D721Med (cell line): ENCODE data around the gene LAMTOR4.

Experiments used
- DNase-seq: peaks from one replicate; pipeline ENCODE4 v3.0.0; 2011; ENCODE audit warnings: low spot score; ENCODE audit not compliant: insufficient read length
- FAIRE-seq: peaks from 2 replicates; lab custom pipeline; 2011; peaks lifted over from hg19 to GRCh38; lab: Jason Lieb, UNC
- TF ChIP-seq, protein P1 (sequence below): IDR thresholded peaks from 2 replicates; pipeline ENCODE4 v1.5.1; 2012; ENCODE audit warnings: mild to moderate bottlenecking, control low read depth; ENCODE audit not compliant: insufficient read depth; ENCODE audit errors: missing control alignments

Gene LAMTOR4

DNA sequence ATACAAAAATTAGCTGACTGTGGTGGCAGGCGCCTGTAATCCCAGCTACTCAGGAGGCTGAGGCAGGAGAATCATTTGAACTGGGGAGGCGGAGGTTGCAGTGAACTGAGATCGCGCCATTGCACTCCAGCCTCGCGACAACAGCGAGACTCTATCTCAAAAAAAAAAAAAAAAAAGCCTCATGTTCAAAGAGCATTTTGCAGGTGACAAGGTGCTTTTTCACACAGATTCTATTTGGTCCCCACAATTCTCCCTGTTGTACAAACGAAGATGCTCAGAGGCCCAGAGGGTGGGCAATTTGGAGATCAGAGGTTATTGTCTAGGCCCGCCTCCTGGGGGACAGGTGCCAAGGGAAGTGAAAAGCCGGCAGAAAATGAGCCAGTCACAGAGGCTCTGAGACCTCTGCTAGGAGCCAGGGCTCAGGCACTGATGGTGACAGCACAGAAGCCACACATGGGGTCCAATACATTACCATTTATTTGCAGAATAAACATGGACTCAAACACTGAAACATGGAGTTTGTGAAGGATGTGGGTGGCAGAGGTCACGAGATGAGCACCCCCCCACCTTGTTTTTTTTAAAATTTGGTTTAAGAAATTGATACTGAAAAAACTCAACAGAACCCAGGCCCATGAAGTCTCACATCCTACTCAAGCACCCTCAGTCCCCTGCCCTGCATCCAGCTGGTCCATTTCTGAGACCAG is 20.6 kb downstream of the LAMTOR4 start:
- DNase-seq (no peak), FAIRE-seq (no peak)
- TF ChIP-seq, protein P1, sequence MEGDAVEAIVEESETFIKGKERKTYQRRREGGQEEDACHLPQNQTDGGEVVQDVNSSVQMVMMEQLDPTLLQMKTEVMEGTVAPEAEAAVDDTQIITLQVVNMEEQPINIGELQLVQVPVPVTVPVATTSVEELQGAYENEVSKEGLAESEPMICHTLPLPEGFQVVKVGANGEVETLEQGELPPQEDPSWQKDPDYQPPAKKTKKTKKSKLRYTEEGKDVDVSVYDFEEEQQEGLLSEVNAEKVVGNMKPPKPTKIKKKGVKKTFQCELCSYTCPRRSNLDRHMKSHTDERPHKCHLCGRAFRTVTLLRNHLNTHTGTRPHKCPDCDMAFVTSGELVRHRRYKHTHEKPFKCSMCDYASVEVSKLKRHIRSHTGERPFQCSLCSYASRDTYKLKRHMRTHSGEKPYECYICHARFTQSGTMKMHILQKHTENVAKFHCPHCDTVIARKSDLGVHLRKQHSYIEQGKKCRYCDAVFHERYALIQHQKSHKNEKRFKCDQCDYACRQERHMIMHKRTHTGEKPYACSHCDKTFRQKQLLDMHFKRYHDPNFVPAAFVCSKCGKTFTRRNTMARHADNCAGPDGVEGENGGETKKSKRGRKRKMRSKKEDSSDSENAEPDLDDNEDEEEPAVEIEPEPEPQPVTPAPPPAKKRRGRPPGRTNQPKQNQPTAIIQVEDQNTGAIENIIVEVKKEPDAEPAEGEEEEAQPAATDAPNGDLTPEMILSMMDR = no peak

DNA sequence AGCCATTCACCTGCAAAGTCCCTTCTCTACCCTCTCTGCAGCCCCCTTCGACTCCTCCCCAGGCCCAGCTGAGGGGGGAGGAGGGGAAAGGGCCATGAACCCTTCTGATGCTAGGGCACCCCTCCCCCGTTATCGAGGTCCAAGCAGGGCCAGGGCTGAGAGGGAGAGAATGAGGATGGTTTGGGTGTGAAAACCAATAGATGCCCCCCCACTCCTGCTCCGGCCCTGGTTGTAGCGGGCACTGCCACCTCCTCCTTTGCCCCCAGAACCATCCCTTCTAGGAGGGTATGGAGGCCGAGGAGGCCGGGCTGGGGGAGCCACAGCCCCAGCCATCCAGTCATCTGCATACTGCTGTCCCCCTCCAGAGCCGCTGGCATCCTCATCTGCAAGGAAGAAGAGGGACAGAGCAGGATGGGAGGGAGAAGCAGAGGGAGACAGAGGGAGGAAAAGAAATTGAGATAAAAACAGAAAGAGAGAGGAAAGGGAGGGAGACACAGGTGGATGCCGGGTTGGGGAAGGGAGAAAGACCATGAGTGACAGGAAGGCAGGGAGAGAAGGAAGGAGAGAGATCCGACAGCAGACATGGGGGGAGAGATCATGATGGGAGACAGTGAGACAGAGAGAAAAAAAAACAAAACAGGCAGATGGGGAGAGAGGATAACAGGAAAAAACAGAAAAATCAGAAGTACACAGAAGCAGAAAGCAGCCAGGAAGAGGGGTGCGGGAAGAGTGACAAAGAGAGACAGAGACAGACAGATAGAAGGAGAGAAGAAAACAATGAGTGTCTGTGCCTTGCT is 21.6 kb downstream of the LAMTOR4 start:
- TF ChIP-seq, protein P1 = no peak
- FAIRE-seq (no peak), DNase-seq (no peak)

DNA sequence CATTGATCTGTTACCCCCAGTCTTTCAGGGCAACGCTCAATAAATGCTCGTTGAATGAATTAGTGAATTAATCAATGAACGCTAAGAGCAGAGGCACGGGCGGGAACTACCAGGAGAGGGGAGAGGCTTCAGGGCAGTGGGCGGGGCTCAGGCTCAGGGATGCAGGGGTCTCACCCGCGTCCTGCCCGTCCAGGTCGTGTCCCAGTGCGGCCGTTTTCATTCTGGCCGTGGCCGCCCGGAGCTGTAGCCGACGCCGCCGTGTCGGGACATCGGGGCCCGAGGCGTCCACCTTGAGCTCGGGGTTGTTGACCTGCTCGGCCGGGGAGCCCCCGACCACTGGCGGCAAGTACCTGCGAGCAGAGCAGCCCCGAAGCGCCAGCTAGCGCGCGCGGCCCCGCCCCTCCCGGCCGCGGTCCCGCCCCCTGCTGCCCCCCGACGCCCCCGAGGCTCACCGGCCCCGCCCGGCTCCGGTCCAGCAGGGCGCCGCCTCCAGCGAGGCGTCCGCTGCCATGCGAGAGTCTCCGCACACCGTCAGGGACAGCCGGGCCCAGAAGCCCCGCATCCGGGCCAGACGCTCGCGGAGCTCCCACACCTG is 22.5 kb downstream of the LAMTOR4 start:
- TF ChIP-seq, protein P1 = no peak
- FAIRE-seq (no peak), DNase-seq (no peak)

DNA sequence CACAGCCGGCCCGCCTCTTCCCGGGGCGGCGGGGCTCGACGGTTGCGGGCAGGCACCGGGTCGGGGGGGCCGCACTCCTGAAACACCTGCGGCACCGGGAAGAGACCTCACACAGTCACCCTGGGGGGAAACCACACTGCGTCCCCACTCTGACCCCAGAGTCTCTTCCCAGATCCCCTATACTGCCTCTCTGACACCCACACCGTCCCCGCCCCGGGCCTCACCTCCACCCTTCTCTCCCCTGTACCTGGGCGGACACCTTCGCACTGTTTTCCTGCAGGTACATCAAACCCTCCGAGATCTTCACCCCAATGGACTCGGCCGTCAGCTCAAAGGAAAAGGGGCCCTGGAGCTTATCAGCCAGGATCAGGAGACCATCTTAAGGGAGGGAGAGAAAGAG is 23.1 kb downstream of the LAMTOR4 start:
- TF ChIP-seq, protein P1 = no peak
- FAIRE-seq (no peak), DNase-seq (no peak)

DNA sequence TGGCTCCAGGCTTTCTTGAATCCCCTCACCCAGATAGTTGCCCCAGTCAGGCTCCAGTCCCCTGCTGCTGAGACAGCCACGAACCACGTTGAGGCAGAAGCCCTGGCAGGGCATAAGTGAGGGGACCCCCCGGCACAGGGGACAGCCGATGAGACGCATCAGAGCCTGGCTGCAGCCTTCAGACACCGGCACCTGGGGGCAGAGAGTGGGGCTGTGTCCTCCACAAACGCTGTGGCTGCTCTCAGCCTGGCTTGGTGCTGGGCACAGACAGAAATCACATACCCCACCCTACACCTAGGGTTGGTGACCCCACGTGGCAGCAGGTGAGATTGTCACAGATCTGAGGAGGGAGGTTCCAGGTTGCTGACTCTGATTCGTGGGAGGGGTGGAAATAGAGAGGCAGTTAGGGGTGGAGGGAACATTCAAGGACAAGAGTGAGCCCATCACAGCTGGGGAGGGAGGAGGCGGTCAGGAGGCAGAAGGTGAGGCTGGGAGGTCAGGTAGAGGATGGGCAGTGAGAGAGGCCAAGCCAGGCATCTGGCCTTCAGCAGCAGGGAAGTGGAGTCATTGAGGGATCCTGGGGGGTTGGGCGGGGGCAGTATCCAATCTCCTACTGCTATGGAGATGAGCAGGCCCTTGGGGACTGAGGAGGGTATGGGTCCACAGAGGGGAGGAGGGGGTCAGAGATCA is 25.2 kb downstream of the LAMTOR4 start:
- TF ChIP-seq, protein P1 = no peak
- no peak for FAIRE-seq
- no peak for DNase-seq

DNA sequence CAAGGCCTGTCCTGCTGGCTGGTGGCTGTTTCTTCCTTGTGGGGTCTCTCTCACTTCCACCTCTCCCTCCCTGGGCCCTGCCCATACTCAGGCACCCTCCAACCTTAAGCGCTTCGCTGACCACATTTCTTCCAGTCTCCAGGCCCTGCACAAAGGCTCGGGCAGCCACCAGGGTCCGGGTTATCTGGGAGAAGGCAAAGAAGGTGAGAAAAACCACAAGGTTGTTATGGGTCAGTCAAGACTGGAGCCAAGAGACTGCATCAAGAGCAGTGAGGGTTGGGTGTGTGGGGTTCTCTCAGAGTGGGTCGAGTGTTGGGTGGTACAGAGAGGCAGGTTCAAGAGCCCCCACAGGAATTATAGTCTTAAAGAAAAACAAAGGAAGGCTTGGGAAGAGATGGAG is 25.9 kb downstream of the LAMTOR4 start:
- no peak for FAIRE-seq
- TF ChIP-seq, protein P1 = no peak
- no peak for DNase-seq
